GM12878 (cell line): ENCODE measurements around the gene BLOC1S2. TPM values are rescaled to one million over a fixed set of nuclear protein-coding genes. Genes with fewer than 3 reads are reported as not detected.
"Not testable (repeated sequence)": the region's sequence is repeated elsewhere in the genome, so short reads cannot be mapped to it uniquely, and the experiment has no call there.

Source experiments
- ATAC-seq: fragments of 200-7000 bp; cut with Tn5 transposase; 3 replicates; pipeline ENCODE4 v1.9.1; 2020; ENCODE audit warnings: mild to moderate bottlenecking, moderate library complexity
- BruUV-seq: library from RNA; stranded (reverse); fragments of 400-500 nt; replicated peaks from 2 replicates; lab custom pipeline; 2021; lab: Mats Ljungman, UMichigan
- CTCF ChIA-PET: fragments of 300-600 bp; sonication (Branson Sonifier 250); formaldehyde crosslinking; extraction: SDS; loops from one replicate; lab custom pipeline; 2021; ENCODE audit warnings: inconsistent platforms; lab: Yijun Ruan, JAX
- POLR2A ChIA-PET: fragments of 350-600 bp; formaldehyde crosslinking; extraction: SDS; loops from one replicate; lab custom pipeline; 2021; ENCODE audit warnings: inconsistent platforms; lab: Charles Lee
- RAD21 ChIA-PET: fragments of 300-600 bp; sonication (Branson Sonifier 250); formaldehyde crosslinking; loops from one replicate; lab custom pipeline; 2023; ENCODE audit warnings: antibody characterized with exemption; ENCODE audit not compliant: unreplicated experiment; lab: Charles Lee
- SMC1A ChIA-PET: fragments of 300-600 bp; sonication (Branson Sonifier 250); formaldehyde crosslinking; loops from one replicate; lab custom pipeline; 2023; ENCODE audit not compliant: unreplicated experiment, uncharacterized antibody; lab: Charles Lee
- DNase-seq: peaks from one replicate; pipeline ENCODE4 v3.0.0-alpha.2; 2011; ENCODE audit warnings: low read depth, low spot score
- FAIRE-seq: peaks from 3 replicates; lab custom pipeline; 2011; peaks lifted over from hg19 to GRCh38; lab: Jason Lieb, UNC
- H2AFZ ChIP-seq: 2 replicates; pipeline ENCODE4 v1.6.0; 2011; ENCODE audit warnings: low read depth, low read length, control low read depth; ENCODE audit not compliant: control insufficient read depth
- H3K27ac ChIP-seq: 2 replicates; pipeline ENCODE4 v1.5.1; 2011; ENCODE audit warnings: control low read depth; ENCODE audit not compliant: control insufficient read depth, insufficient read depth
- H3K27me3 ChIP-seq, 2 experiments: replicated peaks in 1 of 2; 2 replicates each; pipeline versions ENCODE4 v1.6.0 to v1.6.1; 2011; ENCODE audit warnings: low read length in 1 of 2; ENCODE audit not compliant: control insufficient read depth in 2 of 2, insufficient read depth in 2 of 2
- H3K36me3 ChIP-seq, 2 experiments: 2 replicates each; pipeline ENCODE4 v1.5.1; 2011; ENCODE audit warnings: low read length in 1 of 2; ENCODE audit not compliant: control insufficient read depth in 2 of 2, insufficient read depth in 2 of 2
- H3K4me1 ChIP-seq: 2 replicates; pipeline ENCODE4 v1.6.1; 2011; ENCODE audit warnings: mild to moderate bottlenecking, low read length, moderate library complexity, mixed read lengths; ENCODE audit not compliant: control insufficient read depth, insufficient read depth
- H3K4me2 ChIP-seq: 2 replicates; pipeline ENCODE4 v1.6.0; 2011; ENCODE audit warnings: control low read depth; ENCODE audit not compliant: control insufficient read depth, insufficient read depth
- H3K4me3 ChIP-seq: fragments of 200-600 bp; sonication (generic); 2 replicates; pipeline ENCODE4 v1.5.1; 2016
- H3K79me2 ChIP-seq: 2 replicates; pipeline ENCODE4 v1.6.0; 2011; ENCODE audit warnings: low read length; ENCODE audit not compliant: control insufficient read depth, insufficient read depth
- H3K9ac ChIP-seq: 2 replicates; pipeline ENCODE4 v1.8.0; 2011; ENCODE audit warnings: low read length, control low read depth, mixed read lengths; ENCODE audit not compliant: control insufficient read depth, insufficient read depth
- H3K9me3 ChIP-seq: replicated peaks from 3 replicates; pipeline ENCODE4 v1.5.1; 2011; ENCODE audit warnings: mild to moderate bottlenecking, low read length; ENCODE audit not compliant: control insufficient read depth, insufficient read depth
- H4K20me1 ChIP-seq: 2 replicates; pipeline ENCODE4 v1.6.0; 2011; ENCODE audit not compliant: control insufficient read depth, insufficient read depth
- ZNF687 ChIP-seq: fragments of 450-650 bp; IDR thresholded peaks from 2 replicates; pipeline ENCODE4 v1.6.1; 2017; ENCODE audit warnings: mild to moderate bottlenecking, moderate library complexity
- ZSCAN29 ChIP-seq: fragments of 450-650 bp; IDR thresholded peaks from 2 replicates; pipeline ENCODE4 v1.6.1; 2017; ENCODE audit warnings: mild to moderate bottlenecking, moderate library complexity
- WGBS: methylation state at CpG from one replicate; pipeline ENCODE4 v1.1.6; 2016; ENCODE audit warnings: low lambda C conversion rate; ENCODE audit not compliant: insufficient replicate concordance, insufficient coverage; ENCODE audit errors: missing lambda C conversion rate; 5-methylcytosine and 5-hydroxymethylcytosine counted together
- in situ Hi-C: fragments of 300-500 bp; cut with MboI; formaldehyde crosslinking; loops from 9 replicates; pipeline ENCODE4 v1.14.3; 2018; ENCODE audit warnings: mixed read lengths
- intact Hi-C: fragments of 100-400 bp; cut with micrococcal nuclease; formaldehyde crosslinking; loops from one replicate; pipeline ENCODE4 v1.14.2; 2022; ENCODE audit not compliant: unreplicated experiment
- polyA plus RNA-seq, 11 experiments: library from polyadenylated mRNA; depleted of rRNA in 4 of 11; unstranded in 6 of 11; stranded (reverse) in 5 of 11; fragments of >200 nt; fragmentation: Nextera tagmentation in 4 of 11; fragmentation: Illumina TruSeq in 1 of 11; extraction: Ambion mirVana in 4 of 11; extraction: Trizol in 1 of 11; gene quantifications; 1 replicate in 1 of 11; 2 replicates in 10 of 11; pipeline versions ENCODE4 v1.2.1 to v1.2.3, GENCODE V29; 2011 to 2016; ENCODE audit warnings: inconsistent platforms in 2 of 11, missing spikeins in 2 of 11, low read depth in 1 of 11
- total RNA-seq, 4 experiments: library from RNA; depleted of rRNA in 3 of 4; stranded (reverse); fragments of >200 nt in 3 of 4; fragmentation: Illumina TruSeq in 1 of 4; extraction: Trizol in 1 of 4; gene quantifications; 2 replicates each; pipeline versions ENCODE4 v1.2.1 to v1.2.3, GENCODE V29; 2013 to 2021
- TF ChIP-seq, protein P1 (sequence below): fragments of 450-650 bp; IDR thresholded peaks from 2 replicates; pipeline ENCODE4 v1.6.1; 2016; ENCODE audit warnings: mild to moderate bottlenecking
- TF ChIP-seq, protein P2 (sequence below): IDR thresholded peaks from 2 replicates; pipeline ENCODE4 v1.6.1; 2011; ENCODE audit warnings: low read depth, low read length, improper control_type of control experiment, borderline replicate concordance

The BLOC1S2 gene
- total and polyA plus RNA-seq, 10 of the 15 experiments (the other 5 are each of a cell fraction or from before 2014, with no cell fraction given) = 58.6 to 164 (median 79.5) TPM

GRCh38 chr10:100287756-100288155 lies 1.3 kb upstream of the BLOC1S2 start (continued):
- TF ChIP-seq ZSCAN29 (no peak), ZNF687 (no peak)
- TF ChIP-seq, protein P1, sequence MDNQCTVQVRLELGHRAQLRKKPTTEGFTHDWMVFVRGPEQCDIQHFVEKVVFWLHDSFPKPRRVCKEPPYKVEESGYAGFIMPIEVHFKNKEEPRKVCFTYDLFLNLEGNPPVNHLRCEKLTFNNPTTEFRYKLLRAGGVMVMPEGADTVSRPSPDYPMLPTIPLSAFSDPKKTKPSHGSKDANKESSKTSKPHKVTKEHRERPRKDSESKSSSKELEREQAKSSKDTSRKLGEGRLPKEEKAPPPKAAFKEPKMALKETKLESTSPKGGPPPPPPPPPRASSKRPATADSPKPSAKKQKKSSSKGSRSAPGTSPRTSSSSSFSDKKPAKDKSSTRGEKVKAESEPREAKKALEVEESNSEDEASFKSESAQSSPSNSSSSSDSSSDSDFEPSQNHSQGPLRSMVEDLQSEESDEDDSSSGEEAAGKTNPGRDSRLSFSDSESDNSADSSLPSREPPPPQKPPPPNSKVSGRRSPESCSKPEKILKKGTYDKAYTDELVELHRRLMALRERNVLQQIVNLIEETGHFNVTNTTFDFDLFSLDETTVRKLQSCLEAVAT = no peak
- TF ChIP-seq, protein P2, sequence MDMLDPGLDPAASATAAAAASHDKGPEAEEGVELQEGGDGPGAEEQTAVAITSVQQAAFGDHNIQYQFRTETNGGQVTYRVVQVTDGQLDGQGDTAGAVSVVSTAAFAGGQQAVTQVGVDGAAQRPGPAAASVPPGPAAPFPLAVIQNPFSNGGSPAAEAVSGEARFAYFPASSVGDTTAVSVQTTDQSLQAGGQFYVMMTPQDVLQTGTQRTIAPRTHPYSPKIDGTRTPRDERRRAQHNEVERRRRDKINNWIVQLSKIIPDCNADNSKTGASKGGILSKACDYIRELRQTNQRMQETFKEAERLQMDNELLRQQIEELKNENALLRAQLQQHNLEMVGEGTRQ = no peak

DNA sequence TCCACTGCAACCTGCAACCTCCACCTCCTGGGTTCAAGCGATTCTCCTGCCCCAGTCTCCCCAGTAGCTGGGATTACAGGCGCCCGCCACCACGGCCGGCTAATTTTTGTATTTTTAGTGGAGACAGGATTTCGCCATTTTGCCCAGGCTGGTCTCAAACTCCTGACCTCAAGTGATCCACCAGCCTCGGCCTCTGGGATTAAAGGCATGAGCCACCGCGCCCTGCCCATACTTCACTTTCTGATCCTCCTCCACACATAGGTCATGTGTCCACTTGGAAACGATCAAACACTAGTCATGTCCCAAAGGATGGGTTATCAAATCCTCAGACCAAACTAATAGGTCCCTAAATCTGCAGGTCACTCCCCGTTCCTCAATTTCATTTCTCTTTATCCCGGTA lies 1.2 kb downstream of the BLOC1S2 start:
- RAD21 ChIA-PET = interaction anchor here (1.0 to 1.1 kb wide), 2 partner anchors 20 to 60 kb away, joined by 3 read pairs; no protein-coding TSS in a partner anchor
- H4K20me1 ChIP-seq, H3K36me3 ChIP-seq, H3K4me1 ChIP-seq, H3K9me3 ChIP-seq, H3K27me3 ChIP-seq, intact Hi-C loops, FAIRE-seq, DNase-seq, BruUV-seq, in situ Hi-C loops, H2AFZ ChIP-seq, ATAC-seq: not testable (repeated sequence)
- Histone ChIP-seq H3K4me2 (peak overlapping the region; percentile 96), H3K27ac (peak overlapping the region; percentile 92), H3K79me2 (peaks cover 47% of the 10 kb centered on the region), H3K4me3 (peak overlapping the region; percentile 92), H3K9ac (peak overlapping the region; percentile 97)
- CTCF ChIA-PET = interaction anchor here (1.6 kb wide), 1 partner anchor 54 kb away, joined by 5 read pairs; no protein-coding TSS in a partner anchor
- WGBS = 27% methylated on average over 12 of the region's 12 CpGs
- POLR2A ChIA-PET = interaction anchor here (1.6 kb wide), 1 partner anchor 88 kb away, joined by 3 read pairs; no protein-coding TSS in a partner anchor
- SMC1A ChIA-PET = interaction anchor here (0.5 to 1.6 kb wide), 2 partner anchors 14 to 50 kb away, joined by 4 read pairs; no protein-coding TSS in a partner anchor
